HFFc6 (cell line): Measurements from ENCODE around the gene KANSL1L. TPM values are rescaled to one million over a fixed set of nuclear protein-coding genes. Genes with fewer than 3 reads are reported as not detected.

ENCODE experiments used
- DNase-seq: peaks from one replicate; pipeline ENCODE4 v3.0.0-alpha.2; 2018
- H3K27ac Mint-ChIP-seq: 2 replicates; pipeline ENCODE4 v1.8.0; 2020; ENCODE audit warnings: mild to moderate bottlenecking, mixed read lengths
- H3K27me3 Mint-ChIP-seq: 2 replicates; pipeline ENCODE4 v1.8.0; 2021; ENCODE audit warnings: mild to moderate bottlenecking, moderate library complexity, mixed read lengths; ENCODE audit not compliant: insufficient read depth
- H3K36me3 Mint-ChIP-seq: 2 replicates; pipeline ENCODE4 v1.8.0; 2021; ENCODE audit warnings: low read depth, mixed read lengths
- H3K4me1 Mint-ChIP-seq: 2 replicates; pipeline ENCODE4 v1.8.0; 2020; ENCODE audit warnings: low read depth, mixed read lengths
- H3K4me3 Mint-ChIP-seq: 2 replicates; pipeline ENCODE4 v1.8.0; 2020; ENCODE audit warnings: mild to moderate bottlenecking, moderate library complexity, mixed read lengths
- H3K9me3 Mint-ChIP-seq: 2 replicates; pipeline ENCODE4 v1.8.0; 2020; ENCODE audit warnings: mild to moderate bottlenecking, mixed read lengths
- total RNA-seq, 6 experiments: library from RNA; stranded (reverse); fragmentation: NEBNext Ultra II Directional; extraction: Animal tissue kit (Norgen Biotek cat#: 25700); gene quantifications; 2 replicates in 1 of 6; 3 replicates in 5 of 6; pipeline ENCODE4 v1.2.3, GENCODE V29; 2021
- TF ChIP-seq, protein P1 (sequence below): fragments of 200-600 bp; sonication (generic); IDR thresholded peaks from 2 replicates; pipeline ENCODE4 v1.5.0; 2021; ENCODE audit warnings: antibody characterized with exemption, mild to moderate bottlenecking

The KANSL1L gene
- total RNA-seq, 6 experiments from 2014 or later = 3.3 to 6.0 (median 4.8) TPM

DNA sequence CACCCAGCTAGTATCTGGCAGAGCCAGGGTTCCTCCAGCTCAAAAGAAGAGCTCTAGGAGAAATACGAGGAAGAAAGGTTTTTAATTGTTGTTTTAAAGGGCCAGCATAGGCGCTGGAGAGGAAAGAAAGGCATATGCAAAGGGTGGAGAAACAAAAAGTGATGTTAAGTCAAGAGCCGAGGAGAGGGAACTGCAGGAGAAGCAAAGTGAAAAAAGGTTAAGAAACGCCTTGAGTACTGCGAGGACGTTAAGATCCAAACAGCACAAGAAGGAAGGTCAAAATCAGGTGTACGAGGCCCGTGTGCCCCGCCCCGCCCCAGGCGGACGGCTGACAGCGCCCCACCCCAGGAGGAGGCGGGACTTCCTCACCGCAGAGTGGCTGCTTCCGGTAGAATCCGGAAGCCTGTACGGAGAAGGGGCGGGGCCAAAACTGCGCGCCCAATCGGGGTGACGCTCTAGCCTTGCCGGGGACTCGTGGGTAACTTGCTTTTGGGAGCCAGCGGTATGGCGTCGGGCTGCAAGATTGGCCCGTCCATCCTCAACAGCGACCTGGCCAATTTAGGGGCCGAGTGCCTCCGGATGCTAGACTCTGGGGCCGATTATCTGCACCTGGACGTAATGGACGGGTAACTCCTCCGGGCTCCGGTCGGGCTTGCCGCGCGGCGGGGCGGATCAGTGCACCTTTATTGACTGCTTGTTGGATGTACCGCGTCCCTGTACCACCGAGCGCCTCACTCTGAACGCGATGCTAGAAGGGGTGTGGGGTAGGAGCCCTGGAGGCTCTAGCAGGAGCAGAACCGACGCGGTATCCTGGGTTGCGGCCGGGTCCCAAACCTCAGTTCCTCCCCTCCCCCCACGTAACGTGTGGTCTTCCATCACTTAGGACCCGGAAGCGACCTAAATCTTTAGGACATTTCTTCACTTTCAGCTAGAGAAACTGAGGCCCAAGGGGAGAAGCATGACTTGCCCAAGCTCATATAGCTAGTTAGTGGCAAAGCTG lies 168.8 kb downstream of the KANSL1L start, which contains the start of gene RPE:
RPE (plus strand) TSS at position 481 of the 1,000 bp plus-strand sequence; CDS start at position 505, 24 bp downstream.
- H3K36me3 Mint-ChIP-seq = peaks cover 9% of the 10 kb centered on the region; the same call in 1 of the 2 replicates
- H3K27ac Mint-ChIP-seq = peak within 1 kb of the TSS; percentile 79
- H3K4me3 Mint-ChIP-seq = peak within 1 kb of the TSS; percentile 93

DNA sequence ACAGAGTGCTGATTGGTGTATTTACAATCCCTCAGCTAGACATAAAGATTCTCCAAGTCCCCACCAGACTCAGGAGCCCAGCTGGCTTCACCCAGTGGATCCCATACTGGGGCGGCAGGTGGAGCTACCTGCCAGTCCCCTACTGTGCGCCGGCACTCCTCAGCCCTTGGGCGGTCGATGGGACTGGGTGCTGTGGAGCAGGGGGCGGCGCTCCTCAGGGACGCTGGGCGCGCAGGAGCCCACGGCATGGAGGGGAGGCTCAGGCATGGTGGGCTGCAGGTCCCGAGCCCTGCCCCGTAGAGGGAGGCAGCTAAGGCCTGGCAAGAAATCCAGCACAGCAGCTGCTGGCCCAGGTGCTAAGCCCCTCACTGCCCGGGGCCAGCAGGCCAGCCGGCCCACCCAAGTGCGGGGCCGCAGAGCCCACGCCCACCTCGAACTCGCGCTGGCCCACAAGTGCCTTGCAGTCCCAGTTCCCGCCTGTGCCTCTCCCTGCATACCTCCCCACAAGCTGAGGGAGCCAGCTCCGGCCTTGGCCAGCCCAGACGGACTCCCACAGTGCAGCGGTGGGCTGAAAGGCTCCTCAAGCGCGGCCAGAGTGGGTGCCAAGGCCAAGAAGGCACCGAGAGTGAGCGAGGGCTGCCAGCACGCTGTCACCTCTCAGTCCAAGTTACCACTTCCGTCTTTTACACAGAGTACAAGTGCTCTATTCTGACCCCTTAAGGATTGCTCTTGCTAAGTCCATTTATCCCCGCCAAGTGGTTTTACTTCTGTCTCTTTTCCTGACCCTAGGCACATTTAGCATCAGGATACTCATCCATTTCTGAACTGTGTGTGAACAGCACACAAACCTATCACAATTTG lies 170.5 kb downstream of the KANSL1L start:
- Mint-ChIP-seq H3K27me3 (no peaks in the 10 kb centered on the region), H3K36me3 (peaks cover 7% of the 10 kb centered on the region; the same call in 1 of the 2 replicates), H3K4me3 (no peak overlapping the region), H3K27ac (no peak overlapping the region), H3K4me1 (peaks cover 33% of the 10 kb centered on the region), H3K9me3 (no peaks in the 10 kb centered on the region)
- no peak for DNase-seq
- TF ChIP-seq, protein P1, sequence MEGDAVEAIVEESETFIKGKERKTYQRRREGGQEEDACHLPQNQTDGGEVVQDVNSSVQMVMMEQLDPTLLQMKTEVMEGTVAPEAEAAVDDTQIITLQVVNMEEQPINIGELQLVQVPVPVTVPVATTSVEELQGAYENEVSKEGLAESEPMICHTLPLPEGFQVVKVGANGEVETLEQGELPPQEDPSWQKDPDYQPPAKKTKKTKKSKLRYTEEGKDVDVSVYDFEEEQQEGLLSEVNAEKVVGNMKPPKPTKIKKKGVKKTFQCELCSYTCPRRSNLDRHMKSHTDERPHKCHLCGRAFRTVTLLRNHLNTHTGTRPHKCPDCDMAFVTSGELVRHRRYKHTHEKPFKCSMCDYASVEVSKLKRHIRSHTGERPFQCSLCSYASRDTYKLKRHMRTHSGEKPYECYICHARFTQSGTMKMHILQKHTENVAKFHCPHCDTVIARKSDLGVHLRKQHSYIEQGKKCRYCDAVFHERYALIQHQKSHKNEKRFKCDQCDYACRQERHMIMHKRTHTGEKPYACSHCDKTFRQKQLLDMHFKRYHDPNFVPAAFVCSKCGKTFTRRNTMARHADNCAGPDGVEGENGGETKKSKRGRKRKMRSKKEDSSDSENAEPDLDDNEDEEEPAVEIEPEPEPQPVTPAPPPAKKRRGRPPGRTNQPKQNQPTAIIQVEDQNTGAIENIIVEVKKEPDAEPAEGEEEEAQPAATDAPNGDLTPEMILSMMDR = no peak

More for the DNA sequence above, 168.8 kb downstream of the KANSL1L start, which contains the start of gene RPE:
- Mint-ChIP-seq H3K27me3 (no peaks in the 10 kb centered on the region), H3K4me1 (peaks cover 49% of the 10 kb centered on the region), H3K9me3 (no peaks in the 10 kb centered on the region)
- TF ChIP-seq, protein P1 = peak; percentile 11; the same call in 1 of the 2 replicates
- DNase-seq = peak; percentile 92

DNA sequence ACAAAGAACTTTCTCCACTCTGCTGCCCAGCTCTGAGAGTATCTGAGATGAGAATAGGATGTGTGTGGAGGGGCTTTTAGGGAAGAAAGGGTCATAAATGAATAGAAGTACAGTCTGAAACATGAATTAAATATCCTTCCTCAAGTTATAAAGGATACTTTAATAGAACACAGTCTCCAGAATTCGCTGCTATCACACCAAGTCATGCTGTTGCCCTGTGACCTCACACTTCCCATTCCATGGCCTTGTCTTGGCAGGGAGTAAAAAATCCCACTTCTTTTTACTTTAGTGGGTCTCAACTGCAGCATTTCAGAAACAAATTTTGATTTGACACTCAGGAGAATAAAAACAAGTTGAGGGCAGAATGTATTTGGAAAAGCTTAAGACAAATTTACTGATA lies 172.6 kb downstream of the KANSL1L start:
- peaks cover 4% of the 10 kb centered on the region for H3K27me3 Mint-ChIP-seq
- H3K4me3 Mint-ChIP-seq = no peak overlapping the region
- TF ChIP-seq, protein P1 = no peak
- H3K36me3 Mint-ChIP-seq = peaks cover 3% of the 10 kb centered on the region; the same call in 1 of the 2 replicates
- no peak for DNase-seq
- peaks cover 12% of the 10 kb centered on the region for H3K4me1 Mint-ChIP-seq
- H3K27ac Mint-ChIP-seq = no peak overlapping the region
- no peaks in the 10 kb centered on the region for H3K9me3 Mint-ChIP-seq

DNA sequence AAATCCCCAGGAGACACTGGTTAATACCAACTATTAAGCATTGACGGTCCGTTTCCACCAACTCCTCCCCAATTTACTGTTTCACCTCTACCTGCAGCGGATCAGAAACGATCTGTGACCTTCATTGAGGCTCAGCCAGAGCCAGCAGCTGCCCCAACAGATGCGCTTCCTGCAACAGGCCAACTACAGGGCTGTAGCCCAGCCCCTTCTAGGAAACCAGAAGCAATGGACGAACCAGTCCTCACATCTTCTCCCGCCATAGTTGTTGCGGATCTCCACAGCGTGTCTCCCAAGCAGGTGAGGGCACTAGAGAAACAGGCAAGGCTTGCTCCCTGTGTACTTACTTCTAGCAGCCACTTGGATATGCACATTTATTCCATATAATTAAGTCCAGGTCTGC lies 177.2 kb downstream of the KANSL1L start:
- peaks cover 11% of the 10 kb centered on the region for H3K27me3 Mint-ChIP-seq
- H3K36me3 Mint-ChIP-seq = no peaks in the 10 kb centered on the region
- no peak overlapping the region for H3K4me3 Mint-ChIP-seq
- H3K27ac Mint-ChIP-seq = no peak overlapping the region
- H3K9me3 Mint-ChIP-seq = no peaks in the 10 kb centered on the region
- DNase-seq = no peak
- TF ChIP-seq, protein P1 = no peak
- no peaks in the 10 kb centered on the region for H3K4me1 Mint-ChIP-seq

DNA sequence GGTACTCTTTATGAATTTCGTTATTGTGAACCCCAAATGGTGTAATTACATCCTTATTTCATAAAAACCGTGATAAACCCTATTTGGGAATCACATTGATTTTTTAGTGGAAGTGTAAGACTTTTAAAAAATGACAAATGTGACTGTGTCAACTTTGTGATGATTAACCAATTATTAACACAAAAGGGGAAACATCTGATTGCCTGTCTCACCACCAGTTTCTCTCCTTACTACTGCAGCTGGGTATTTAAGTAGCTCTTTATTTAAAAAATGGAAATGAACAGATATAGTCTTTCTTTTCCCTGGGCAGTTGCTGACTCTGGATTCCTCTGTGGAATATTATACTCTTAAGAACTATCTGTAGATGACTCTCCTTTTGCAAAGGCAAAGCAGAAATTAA lies 180.4 kb downstream of the KANSL1L start:
- peaks cover 13% of the 10 kb centered on the region for H3K27me3 Mint-ChIP-seq
- no peak overlapping the region for H3K4me3 Mint-ChIP-seq
- DNase-seq = no peak
- H3K9me3 Mint-ChIP-seq = no peaks in the 10 kb centered on the region
- TF ChIP-seq, protein P1 = no peak
- H3K36me3 Mint-ChIP-seq = no peaks in the 10 kb centered on the region
- no peak overlapping the region for H3K27ac Mint-ChIP-seq
- H3K4me1 Mint-ChIP-seq = no peaks in the 10 kb centered on the region
